ENCODE measurements around the gene TRAF2.

The TRAF2 gene

DNA sequence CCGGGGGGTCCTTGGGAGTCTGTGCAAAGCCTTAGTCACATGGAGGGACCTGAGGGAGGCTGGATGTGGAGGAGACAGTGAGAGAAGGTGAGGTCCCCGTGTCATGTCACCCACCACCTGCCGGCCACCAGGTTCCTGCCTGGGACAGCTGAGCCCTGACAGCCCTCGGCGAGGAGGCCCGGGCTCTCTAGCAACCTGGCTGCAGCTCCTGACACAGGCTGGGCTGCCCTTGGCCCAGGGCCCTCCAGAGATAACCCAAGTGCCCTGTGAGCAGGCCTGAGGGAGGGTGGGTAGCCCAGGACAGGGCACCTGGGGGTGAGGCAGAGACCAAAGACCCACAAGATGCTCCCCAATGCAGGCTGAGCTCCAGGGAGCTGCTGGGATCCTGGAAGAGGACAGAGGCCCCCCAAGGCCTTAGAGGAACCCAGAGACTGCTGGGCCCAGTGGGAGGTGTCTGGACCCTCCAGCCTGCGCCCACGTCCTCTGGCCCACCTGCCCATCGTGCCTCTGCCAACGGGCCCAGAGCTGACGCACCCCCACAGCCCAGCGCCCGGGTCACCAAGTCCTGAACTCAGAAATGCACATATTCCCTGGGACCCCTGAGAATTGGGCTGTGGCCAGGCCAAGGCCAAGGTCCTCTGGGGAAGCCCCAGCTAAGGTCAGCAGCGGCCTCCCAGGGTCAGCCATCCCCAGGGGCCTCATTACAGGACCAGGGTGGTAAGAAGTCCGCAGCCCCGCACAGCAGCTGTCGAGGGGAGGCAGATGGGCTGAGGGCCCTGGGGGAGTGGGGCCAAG lies 82.2 kb downstream of the TRAF2 start:
- no peak overlapping the region for H3K4me3 ChIP-seq (ENCODE audit: severe bottlenecking)
- no peaks in the 10 kb centered on the region for H3K27me3 ChIP-seq (ENCODE audit: insufficient read depth, poor library complexity, severe bottlenecking)
- ATAC-seq (ENCODE audit: low read depth), result no peak
- H3K27ac ChIP-seq (ENCODE audit: poor library complexity, severe bottlenecking), result no peak overlapping the region
- DNase-seq (ENCODE audit: low spot score), result no peak
- H3K4me1 ChIP-seq (ENCODE audit: insufficient read depth, poor library complexity, severe bottlenecking), result no peaks in the 10 kb centered on the region
- H3K36me3 ChIP-seq (ENCODE audit: low read depth), result no peaks in the 10 kb centered on the region
- TF ChIP-seq, protein P1, sequence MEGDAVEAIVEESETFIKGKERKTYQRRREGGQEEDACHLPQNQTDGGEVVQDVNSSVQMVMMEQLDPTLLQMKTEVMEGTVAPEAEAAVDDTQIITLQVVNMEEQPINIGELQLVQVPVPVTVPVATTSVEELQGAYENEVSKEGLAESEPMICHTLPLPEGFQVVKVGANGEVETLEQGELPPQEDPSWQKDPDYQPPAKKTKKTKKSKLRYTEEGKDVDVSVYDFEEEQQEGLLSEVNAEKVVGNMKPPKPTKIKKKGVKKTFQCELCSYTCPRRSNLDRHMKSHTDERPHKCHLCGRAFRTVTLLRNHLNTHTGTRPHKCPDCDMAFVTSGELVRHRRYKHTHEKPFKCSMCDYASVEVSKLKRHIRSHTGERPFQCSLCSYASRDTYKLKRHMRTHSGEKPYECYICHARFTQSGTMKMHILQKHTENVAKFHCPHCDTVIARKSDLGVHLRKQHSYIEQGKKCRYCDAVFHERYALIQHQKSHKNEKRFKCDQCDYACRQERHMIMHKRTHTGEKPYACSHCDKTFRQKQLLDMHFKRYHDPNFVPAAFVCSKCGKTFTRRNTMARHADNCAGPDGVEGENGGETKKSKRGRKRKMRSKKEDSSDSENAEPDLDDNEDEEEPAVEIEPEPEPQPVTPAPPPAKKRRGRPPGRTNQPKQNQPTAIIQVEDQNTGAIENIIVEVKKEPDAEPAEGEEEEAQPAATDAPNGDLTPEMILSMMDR (IDR thresholded peaks at IDR 0.05; ENCODE audit: poor library complexity, severe bottlenecking), result no peak
- no peaks in the 10 kb centered on the region for H3K9me3 ChIP-seq (ENCODE audit: severe bottlenecking)

DNA sequence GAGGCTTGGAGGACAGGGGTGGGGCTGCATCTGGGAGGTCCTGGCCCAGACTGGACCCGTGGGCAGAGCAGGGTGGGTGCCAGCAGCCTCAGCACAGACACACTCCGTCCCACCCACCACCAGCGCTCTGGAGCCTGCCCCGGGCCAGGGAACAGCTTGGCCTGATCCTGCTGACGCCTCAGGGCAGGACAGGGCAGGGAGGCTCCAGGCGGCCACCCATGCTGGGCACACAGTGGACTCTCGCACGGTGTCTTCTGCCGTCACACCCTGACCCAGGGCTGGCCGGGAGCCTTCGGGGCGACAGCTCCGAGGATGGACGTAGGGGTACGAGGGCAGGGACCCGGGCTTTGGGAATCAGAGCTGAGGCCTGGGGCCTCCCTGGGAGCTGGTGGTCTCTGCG lies 82.8 kb downstream of the TRAF2 start:
- TF ChIP-seq, protein P1 (IDR thresholded peaks at IDR 0.05; ENCODE audit: poor library complexity, severe bottlenecking), result no peak
- H3K27ac ChIP-seq (ENCODE audit: poor library complexity, severe bottlenecking), result no peak overlapping the region
- ATAC-seq (ENCODE audit: low read depth), result peak; percentile 21; the same call in 1 of the 3 replicates
- no peaks in the 10 kb centered on the region for H3K36me3 ChIP-seq (ENCODE audit: low read depth)
- no peak for DNase-seq (ENCODE audit: low spot score)
- no peak overlapping the region for H3K4me3 ChIP-seq (ENCODE audit: severe bottlenecking)
- H3K4me1 ChIP-seq (ENCODE audit: insufficient read depth, poor library complexity, severe bottlenecking), result no peaks in the 10 kb centered on the region
- no peaks in the 10 kb centered on the region for H3K27me3 ChIP-seq (ENCODE audit: insufficient read depth, poor library complexity, severe bottlenecking)
- H3K9me3 ChIP-seq (ENCODE audit: severe bottlenecking), result no peaks in the 10 kb centered on the region

DNA sequence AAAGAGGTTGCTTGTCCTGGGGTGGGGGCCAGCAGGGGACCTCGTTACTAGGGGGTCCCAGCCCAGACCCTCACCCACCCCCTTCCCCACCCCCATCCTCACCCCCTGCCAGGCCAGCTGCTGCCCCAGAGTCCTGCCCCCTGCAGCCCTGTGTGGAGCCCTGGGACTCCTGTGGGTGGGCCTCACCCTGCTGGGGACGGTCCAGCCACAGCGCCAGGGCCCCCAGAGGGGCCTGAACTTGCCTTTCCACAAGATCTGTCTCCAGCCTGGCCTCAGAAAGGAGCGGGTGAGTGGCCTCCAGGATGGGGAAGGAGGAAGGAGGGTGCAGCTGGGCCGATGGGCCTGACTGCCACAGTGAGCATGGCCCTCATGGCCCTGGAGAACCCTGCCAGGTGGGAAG lies 83.5 kb downstream of the TRAF2 start:
- Histone ChIP-seq H3K9me3 (ENCODE audit: severe bottlenecking) (no peaks in the 10 kb centered on the region), H3K36me3 (ENCODE audit: low read depth) (no peaks in the 10 kb centered on the region), H3K4me3 (ENCODE audit: severe bottlenecking) (no peak overlapping the region), H3K4me1 (ENCODE audit: insufficient read depth, poor library complexity, severe bottlenecking) (peaks cover 2% of the 10 kb centered on the region), H3K27me3 (ENCODE audit: insufficient read depth, poor library complexity, severe bottlenecking) (no peaks in the 10 kb centered on the region), H3K27ac (ENCODE audit: poor library complexity, severe bottlenecking) (no peak overlapping the region)
- DNase-seq (ENCODE audit: low spot score), result no peak
- TF ChIP-seq, protein P1 (IDR thresholded peaks at IDR 0.05; ENCODE audit: poor library complexity, severe bottlenecking), result no peak
- ATAC-seq (ENCODE audit: low read depth), result no peak

GRCh38 chr9:136970361-136970760 lies 84.0 kb downstream of the TRAF2 start:
- no peak overlapping the region for H3K27ac ChIP-seq (ENCODE audit: poor library complexity, severe bottlenecking)
- TF ChIP-seq, protein P1 (IDR thresholded peaks at IDR 0.05; ENCODE audit: poor library complexity, severe bottlenecking), result no peak
- no peak for DNase-seq (ENCODE audit: low spot score)
- no peaks in the 10 kb centered on the region for H3K36me3 ChIP-seq (ENCODE audit: low read depth)
- no peak overlapping the region for H3K4me3 ChIP-seq (ENCODE audit: severe bottlenecking)
- no peak for ATAC-seq (ENCODE audit: low read depth)
- H3K27me3 ChIP-seq (ENCODE audit: insufficient read depth, poor library complexity, severe bottlenecking), result no peaks in the 10 kb centered on the region
- H3K4me1 ChIP-seq (ENCODE audit: insufficient read depth, poor library complexity, severe bottlenecking), result peaks cover 7% of the 10 kb centered on the region
- no peaks in the 10 kb centered on the region for H3K9me3 ChIP-seq (ENCODE audit: severe bottlenecking)

DNA sequence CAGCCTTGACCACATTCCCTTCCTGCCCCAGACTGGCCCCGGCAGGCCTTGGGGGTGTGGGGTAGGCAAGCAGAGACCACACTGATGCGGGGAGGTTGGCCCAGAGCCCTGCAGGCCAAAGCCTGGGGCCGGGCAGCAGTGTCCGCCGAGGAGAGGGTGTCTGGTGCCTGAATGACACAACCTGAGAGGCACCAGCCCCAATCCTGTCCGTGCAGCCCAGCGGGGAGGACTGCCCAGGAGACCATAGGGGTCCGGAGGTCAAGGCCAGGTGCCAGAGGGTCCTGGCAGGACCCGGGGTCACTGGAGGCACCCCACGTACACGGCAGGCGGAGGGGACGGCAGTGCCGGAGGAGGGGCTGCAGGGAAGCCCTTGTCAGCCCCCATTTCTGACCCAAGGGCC lies 85.4 kb downstream of the TRAF2 start:
- Histone ChIP-seq H3K4me1 (ENCODE audit: insufficient read depth, poor library complexity, severe bottlenecking) (peaks cover 7% of the 10 kb centered on the region), H3K4me3 (ENCODE audit: severe bottlenecking) (no peak overlapping the region), H3K36me3 (ENCODE audit: low read depth) (no peaks in the 10 kb centered on the region), H3K27me3 (ENCODE audit: insufficient read depth, poor library complexity, severe bottlenecking) (no peaks in the 10 kb centered on the region), H3K27ac (ENCODE audit: poor library complexity, severe bottlenecking) (no peak overlapping the region), H3K9me3 (ENCODE audit: severe bottlenecking) (no peaks in the 10 kb centered on the region)
- ATAC-seq (ENCODE audit: low read depth) (no peak), DNase-seq (ENCODE audit: low spot score) (no peak)
- TF ChIP-seq, protein P1 (IDR thresholded peaks at IDR 0.05; ENCODE audit: poor library complexity, severe bottlenecking), result no peak

Data from RWPE2 (cell line).